ENCODE data around the gene PSMD11.

DNA sequence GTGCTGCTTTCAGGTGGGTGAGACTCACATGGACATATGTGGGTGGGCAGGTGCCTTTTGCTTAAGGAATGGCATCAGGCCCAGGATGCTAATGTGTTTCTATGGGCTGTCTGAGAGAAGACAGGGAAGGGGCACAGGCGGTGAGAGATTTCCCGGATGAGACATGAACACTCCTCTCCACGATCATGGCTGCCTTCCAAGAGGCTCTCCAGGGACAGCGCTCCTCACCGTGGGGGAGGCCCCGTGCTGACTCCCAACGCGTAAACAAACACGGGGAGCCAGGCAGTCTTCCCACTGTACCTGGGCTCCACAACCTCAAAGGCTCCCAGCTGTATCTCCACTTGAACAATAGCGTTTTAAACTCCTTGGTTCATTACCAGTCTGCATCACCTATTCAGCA, 85.3 kb downstream of the PSMD11 start:
- TF ChIP-seq, protein P1, sequence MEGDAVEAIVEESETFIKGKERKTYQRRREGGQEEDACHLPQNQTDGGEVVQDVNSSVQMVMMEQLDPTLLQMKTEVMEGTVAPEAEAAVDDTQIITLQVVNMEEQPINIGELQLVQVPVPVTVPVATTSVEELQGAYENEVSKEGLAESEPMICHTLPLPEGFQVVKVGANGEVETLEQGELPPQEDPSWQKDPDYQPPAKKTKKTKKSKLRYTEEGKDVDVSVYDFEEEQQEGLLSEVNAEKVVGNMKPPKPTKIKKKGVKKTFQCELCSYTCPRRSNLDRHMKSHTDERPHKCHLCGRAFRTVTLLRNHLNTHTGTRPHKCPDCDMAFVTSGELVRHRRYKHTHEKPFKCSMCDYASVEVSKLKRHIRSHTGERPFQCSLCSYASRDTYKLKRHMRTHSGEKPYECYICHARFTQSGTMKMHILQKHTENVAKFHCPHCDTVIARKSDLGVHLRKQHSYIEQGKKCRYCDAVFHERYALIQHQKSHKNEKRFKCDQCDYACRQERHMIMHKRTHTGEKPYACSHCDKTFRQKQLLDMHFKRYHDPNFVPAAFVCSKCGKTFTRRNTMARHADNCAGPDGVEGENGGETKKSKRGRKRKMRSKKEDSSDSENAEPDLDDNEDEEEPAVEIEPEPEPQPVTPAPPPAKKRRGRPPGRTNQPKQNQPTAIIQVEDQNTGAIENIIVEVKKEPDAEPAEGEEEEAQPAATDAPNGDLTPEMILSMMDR (IDR thresholded peaks at IDR 0.05): no peak
- TF ChIP-seq POLR2A (IDR thresholded peaks at IDR 0.05) (no peak), EP300 (IDR thresholded peaks at IDR 0.05) (no peak)
